Stimulated activated CD8-positive, alpha-beta memory T cell treated with anti-CD3 and anti-CD28 coated beads, Interleukin-2, amount 100 ng/mL, for 48 hours (primary cell): ENCODE data around the gene PCNX1.

Source experiments
- DNase-seq, 2 donors: peaks; one replicate each; pipeline ENCODE4 v3.0.0-alpha.2; 2020; ENCODE audit warnings: low read depth in 2 of 2

Gene PCNX1

GRCh38 chr14:70888681-70889175, 18.5 kb upstream of the PCNX1 start:
- DNase-seq: no peak

DNA sequence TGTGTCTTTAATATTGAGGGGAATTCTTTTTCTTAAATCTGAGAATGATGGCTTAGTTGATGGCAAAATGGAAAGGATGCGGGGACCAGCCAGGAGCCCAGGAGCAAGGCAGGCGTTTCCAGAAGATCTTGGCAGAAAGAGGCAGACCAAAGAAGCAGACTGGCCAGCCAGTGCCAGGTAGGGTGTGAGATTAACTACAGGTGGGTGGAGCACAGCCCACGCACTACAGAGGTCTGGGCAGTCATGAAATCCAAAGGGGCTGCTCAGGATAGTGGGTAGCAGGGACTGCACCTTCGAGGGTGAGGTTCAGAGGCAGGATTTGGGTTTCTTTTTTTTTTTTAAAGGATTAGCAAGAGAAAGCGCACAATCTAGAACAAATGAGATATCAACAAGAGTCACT, 17.7 kb upstream of the PCNX1 start:
- no peak for DNase-seq

DNA sequence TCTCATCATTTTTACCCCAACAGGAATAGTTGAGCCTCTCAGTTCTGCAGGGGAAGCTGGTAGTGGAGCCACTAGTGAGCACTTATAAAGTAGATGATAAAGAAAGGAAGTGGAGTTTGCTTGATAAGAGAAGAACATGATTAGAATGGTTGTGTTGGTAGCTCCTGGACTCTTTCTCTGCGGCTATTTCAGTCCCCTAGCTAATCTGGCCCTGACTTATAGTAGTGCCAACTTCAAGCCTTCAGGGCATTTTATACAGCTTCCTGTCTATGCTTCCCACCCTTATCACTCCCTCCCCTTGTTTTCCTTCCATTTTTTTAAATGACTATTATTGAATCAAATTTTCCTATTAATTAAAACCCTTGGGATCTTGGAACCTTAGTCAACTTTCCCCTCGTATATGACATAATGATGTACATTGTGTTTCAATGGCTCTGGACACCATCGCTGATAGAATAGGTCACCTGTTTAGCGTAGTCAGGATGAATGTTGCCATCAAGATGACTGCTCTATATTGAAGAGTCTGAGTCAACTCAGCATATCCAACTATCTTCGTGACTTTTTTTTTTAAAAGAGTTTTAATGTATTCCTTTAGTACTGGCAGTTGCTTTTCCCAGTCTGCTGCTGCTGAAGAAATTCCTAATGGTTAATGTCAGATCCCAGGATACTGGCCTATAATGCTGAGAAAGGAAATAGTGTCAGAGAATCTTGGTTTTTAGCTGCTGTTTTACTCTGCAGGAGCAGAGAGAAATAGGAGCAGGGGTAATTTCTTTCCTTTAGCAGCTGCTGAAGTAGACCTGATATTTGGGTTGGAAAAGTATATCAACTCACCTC, 16.2 kb upstream of the PCNX1 start:
- DNase-seq: no peak

DNA sequence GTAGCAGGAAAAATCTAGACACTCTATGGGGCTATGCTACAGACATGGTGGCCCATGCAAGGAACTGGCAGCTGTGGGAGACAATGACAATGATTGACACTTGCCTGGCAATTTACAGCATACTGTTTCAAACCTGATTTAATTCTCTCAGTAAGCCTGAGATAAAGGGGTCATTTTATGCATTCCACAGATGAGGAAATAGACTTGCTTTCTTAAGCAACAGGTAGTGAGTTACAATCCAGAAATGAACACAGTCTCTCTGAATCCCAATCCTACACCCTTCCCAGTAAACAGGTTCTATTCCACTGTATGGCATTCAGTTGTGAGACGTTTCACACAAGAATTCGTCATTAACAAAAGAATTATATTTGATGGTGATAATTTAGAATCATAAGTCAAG, 15.5 kb upstream of the PCNX1 start:
- DNase-seq: no peak

GRCh38 chr14:70893062-70893845, 14.0 kb upstream of the PCNX1 start:
- DNase-seq: no peak

- DNase-seq: no peak
These were observed 13.4 kb upstream of the PCNX1 start for GRCh38 chr14:70893858-70894291.

DNA sequence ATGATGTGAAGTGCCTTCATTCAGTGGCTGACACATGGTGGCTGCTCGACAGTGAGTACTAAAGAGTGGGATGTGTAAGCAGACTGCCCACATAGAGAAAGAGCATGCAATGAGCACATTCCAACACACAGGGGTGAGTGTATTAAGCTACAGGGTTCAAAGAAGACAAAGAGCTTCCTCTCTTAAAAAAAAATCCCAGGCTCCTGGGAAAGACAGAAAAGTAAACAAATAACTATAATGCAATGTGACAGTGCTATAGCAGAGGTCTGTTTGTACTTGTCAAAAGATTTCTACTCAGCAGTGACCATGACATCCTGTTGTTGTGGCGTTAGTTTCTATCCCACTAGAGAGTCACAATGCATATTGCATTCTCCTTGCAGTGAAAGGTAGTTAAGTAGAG, 12.4 kb upstream of the PCNX1 start:
- no peak for DNase-seq

- DNase-seq: no peak
These were observed 10.9 kb upstream of the PCNX1 start for GRCh38 chr14:70896317-70896716.

DNA sequence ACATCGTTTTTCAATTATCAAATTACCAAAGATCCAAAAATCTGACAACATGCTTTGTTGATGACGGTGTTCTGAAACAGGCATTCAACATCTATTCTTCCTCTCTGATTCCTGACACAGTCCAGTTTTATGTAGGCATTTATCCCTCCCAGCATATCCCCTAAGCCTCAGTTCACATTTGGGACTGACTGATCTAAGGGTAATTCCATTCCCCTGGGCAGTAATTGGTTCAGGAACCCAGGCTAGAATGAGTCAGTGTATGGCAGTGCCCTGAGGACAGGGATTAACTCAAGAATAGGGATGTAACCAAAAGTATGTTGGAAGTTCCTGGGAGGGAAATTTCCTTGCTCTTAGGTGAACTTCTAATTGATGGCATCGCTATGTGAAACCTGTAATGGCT, 10.3 kb upstream of the PCNX1 start:
- no peak for DNase-seq

DNA sequence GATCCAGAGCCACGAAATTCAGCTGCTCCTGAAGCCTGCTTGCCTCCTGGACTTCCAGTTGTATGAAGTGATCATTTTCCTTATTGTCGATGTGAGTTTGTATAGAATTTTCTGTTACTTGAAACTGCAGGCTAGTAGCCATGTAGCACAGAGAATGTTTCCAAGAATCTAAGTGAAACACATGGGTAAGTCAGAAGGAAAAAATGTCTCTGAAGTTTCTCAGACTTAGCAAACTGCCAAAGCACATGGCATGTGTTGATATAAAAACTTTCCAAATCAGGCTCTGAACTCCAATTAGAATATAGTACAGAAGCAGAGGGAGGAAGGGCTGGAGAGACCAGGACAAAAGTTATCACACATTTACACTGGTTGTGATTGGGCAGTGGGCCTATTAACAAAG, 9.8 kb upstream of the PCNX1 start:
- DNase-seq: no peak

DNA sequence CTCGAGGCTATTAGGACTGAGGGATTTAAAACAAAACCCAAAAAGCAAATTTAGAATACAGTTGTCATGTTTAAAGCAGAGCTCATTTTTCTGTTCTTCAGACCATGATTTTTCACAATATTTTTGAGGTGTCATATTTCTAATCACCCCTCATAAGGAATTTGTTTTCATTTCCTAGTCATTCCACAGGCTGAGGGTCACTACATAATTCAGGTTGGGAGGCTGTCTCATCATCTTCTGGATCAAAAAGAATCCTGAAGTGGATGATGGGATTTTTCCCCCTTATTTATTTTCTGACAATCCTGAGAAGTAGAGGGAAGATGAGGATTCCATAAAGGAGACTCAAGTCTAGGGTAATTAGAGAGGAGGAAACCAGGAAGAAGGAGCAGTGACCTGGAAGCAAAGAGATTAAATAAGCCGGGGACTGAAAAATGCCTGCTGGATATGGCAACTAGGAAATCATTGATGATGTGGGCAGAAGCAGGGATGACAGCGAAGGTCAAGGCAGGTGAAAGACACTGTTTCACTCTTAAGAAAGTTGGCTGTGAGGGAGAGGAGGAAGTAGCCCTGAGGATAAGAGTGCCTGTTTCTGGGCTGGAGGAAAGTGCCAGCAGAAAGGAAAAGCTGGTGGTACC, 9.0 kb upstream of the PCNX1 start:
- no peak for DNase-seq

GRCh38 chr14:70901269-70901668, 6.0 kb upstream of the PCNX1 start:
- DNase-seq: no peak

DNA sequence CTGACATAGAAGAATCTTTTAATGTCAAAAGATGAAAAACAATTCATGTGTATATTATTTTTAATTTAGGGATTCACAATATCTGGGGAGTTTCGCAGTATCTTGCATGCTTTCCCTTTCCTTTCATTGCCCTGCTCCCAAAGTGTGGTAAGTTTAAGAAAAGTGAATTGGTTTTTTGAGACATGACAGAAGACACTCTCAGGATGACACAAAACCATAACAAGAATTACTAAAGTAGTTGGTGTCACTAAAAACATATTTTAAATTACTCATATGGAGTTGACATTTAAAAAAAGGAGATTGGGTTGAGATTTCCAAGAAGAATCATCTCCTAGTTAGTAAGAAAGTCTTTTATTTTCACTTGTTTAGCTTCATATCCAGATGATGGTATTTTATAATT, 5.1 kb upstream of the PCNX1 start:
- DNase-seq: no peak

- no peak for DNase-seq
These were observed 2.9 kb upstream of the PCNX1 start for GRCh38 chr14:70904373-70904772.

- DNase-seq: no peak
These were observed 2.0 kb upstream of the PCNX1 start for GRCh38 chr14:70905301-70905700.

DNA sequence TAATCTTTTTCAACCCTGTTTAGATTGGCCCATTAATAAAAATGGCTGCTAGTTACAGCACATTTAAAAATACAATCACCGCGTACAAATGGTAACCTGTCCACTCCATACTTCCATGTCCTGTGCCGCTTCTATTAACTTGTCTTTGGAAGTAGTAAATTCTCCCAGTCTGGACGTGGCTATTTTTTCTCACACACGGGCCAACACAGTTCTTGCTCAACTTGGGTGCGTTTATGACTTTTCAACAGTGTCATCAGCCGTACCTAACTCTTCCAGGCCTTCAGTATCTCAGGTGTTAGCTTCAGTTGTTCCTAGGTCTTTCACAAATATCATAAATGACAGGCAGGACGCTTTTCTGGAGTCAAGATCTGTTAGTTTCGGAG, 475 bp upstream of the PCNX1 start:
- DNase-seq: no peak

DNA sequence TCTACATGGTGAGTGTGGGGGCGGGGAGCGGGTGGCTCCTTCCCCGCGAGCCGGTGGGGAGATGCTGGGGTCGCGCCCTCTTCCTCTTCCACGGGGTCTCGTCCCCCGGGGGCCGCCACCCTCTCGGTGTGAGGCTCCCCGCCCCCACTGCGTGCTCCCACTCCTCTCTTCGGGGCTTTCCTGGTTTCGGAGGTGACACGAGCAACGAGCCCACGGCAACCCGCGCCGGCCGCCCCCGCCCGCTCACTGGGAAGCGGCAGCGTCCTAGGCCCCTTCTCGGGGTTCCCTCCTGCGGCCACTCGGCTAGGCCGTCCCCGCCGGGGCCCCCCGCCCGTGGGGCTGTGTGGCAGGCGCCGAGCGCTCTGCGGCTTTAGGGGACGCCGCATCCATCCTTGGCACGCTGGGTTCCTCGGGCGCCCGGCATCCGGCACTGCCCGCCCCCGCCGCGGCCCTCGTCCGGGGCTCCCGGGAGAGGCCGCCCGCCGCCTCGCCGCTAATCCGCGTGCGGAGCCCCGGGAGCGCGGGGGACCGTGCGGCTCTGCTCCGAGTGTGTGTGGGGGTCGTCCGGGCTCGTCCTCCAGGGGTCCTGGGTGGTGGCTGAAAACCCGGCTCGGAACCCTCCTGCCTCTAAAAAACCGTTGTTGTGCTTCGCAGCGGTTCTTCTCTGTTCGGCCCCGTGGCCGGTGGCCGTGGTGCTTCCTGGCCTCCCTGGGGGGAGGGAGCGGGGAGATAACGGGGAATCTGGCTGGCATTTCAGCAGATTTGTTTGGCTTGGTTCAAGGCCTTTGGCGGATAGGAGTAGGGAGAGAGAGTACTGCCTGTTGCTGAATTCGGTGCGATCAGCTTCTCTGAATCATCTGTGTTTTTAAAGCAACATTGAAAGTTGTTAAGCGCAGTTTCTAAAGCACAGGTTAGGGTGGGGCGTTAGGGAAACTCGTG, 1.0 kb downstream of the PCNX1 start:
- peak; percentile 38 to 45 for DNase-seq

GRCh38 chr14:70908935-70909641, 1.8 kb downstream of the PCNX1 start:
- DNase-seq: no peak

DNA sequence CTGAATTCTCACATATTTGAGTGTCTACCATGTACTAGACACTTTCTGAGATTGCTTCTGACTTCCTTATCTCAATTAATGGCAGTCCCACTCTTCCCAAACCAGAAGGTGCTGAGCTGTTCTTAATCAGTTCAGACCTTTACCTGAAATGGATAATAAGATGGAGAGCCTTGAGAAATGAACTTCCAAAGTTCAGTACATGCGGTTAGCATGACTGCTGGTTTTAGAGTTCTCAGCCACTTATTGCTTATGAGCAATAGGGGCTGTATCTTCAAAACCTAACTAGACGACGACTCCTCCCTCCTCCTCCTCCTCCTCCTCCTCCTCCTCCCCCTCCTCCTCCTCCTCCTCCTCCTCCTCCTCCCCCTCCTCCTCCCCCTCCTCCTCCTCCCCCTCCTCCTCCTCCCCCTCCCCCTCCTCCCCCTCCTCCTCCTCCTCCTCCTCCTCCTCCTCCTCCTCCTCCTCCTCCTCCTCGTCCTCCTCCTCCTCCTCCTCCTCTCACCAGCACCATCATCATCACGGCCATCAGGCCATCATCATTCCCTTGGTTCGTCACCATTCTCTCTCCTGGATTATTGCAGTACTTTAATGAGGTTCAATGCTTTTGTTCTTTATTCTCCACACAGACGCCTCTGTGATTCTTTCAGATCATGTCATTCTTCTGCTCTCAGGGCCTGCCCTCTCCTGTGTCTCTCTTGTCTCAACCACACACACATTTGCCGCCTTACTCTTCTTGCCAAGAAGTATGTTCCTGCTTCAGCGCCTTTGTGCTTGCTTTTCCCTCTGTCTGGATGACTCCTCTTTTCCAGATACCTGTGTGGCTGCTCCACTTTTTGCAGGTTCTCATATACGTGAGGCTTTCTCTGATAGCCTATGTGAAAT, 2.7 kb downstream of the PCNX1 start:
- DNase-seq: no peak

GRCh38 chr14:70915415-70915814, 8.2 kb downstream of the PCNX1 start:
- no peak for DNase-seq
